Calu3 (cell line): Measurements from ENCODE around the gene ETFA. TPM values are rescaled to one million over a fixed set of nuclear protein-coding genes. Genes with fewer than 3 reads are reported as not detected.

Source experiments
- BruUV-seq: library from RNA; stranded (reverse); fragments of 400-500 nt; replicated peaks from 2 replicates; lab custom pipeline; 2021; lab: Mats Ljungman, UMichigan
- CTCF ChIA-PET: fragments of 300-600 bp; sonication (Branson Sonifier 250); formaldehyde crosslinking; loops from one replicate; lab custom pipeline; 2022; ENCODE audit warnings: antibody characterized with exemption; lab: Charles Lee
- DNase-seq: peaks from one replicate; pipeline ENCODE4 v3.0.0; 2022
- H3K27ac Mint-ChIP-seq: one replicate; pipeline ENCODE4 v1.8.0; 2022; ENCODE audit warnings: mixed read lengths; ENCODE audit not compliant: unreplicated experiment
- H3K27me3 Mint-ChIP-seq: one replicate; pipeline ENCODE4 v1.8.0; 2022; ENCODE audit warnings: mixed read lengths; ENCODE audit not compliant: unreplicated experiment
- H3K36me3 Mint-ChIP-seq: one replicate; pipeline ENCODE4 v1.8.0; 2022; ENCODE audit warnings: mild to moderate bottlenecking, moderate library complexity, mixed read lengths; ENCODE audit not compliant: insufficient read depth, unreplicated experiment
- H3K4me1 Mint-ChIP-seq: one replicate; pipeline ENCODE4 v1.8.0; 2022; ENCODE audit warnings: mild to moderate bottlenecking, low read depth, mixed read lengths; ENCODE audit not compliant: unreplicated experiment
- H3K4me3 Mint-ChIP-seq: one replicate; pipeline ENCODE4 v1.8.0; 2022; ENCODE audit warnings: mild to moderate bottlenecking, low read depth, moderate library complexity, mixed read lengths; ENCODE audit not compliant: unreplicated experiment
- H3K9me3 Mint-ChIP-seq: one replicate; pipeline ENCODE4 v1.8.0; 2022; ENCODE audit warnings: low read depth, mixed read lengths; ENCODE audit not compliant: unreplicated experiment
- intact Hi-C: fragments of 100-400 bp; cut with micrococcal nuclease; formaldehyde crosslinking; loops from one replicate; pipeline ENCODE4 v1.10.0; 2022; ENCODE audit not compliant: unreplicated experiment
- total RNA-seq: library from RNA; stranded (reverse); gene quantifications from 2 replicates; pipeline ENCODE4 v1.2.3, GENCODE V29; 2022
- TF ChIP-seq, protein P1 (sequence below): fragments of 200-600 bp; IDR thresholded peaks from one replicate; pipeline ENCODE4 v1.8.0; 2022; ENCODE audit warnings: antibody characterized with exemption; ENCODE audit not compliant: unreplicated experiment

The ETFA gene
- total RNA-seq, 1 experiment from 2014 or later: 230 TPM

DNA sequence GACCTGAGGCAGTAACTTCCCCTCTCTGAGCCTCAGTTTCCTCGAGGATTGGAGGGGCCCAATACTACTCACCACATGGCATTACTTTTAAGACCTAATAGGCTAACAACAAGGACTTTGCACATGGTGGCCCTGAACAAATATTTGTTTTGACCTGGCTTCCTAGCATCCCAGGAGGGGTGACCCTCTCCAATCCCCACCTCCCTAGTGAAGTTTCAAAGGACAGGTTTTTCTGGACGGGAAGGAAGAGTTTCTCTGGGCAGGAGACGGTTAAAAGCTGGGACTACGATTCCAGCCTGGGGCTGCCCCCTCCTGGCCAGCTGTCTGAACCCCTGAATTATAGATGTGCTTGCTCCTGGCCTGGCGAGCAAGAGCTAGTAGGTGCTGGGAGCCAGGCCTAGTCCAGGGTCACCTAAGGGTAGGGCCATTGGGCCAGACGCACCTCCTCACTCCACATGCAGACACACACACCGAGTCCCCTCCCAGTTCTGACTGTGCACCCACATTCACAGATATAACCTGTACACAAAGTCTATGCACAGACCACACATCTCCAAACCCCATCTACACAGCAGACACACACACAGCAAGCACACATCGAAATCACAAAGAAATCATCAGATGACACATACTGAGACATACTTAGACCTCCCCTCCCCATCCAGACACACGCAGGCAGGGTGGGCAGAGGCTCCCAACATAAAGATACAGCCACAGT, 22.6 kb upstream of the ETFA start:
- H3K27me3 Mint-ChIP-seq: no peaks in the 10 kb centered on the region
- DNase-seq: peak; percentile 50
- H3K9me3 Mint-ChIP-seq: no peaks in the 10 kb centered on the region
- TF ChIP-seq, protein P1, sequence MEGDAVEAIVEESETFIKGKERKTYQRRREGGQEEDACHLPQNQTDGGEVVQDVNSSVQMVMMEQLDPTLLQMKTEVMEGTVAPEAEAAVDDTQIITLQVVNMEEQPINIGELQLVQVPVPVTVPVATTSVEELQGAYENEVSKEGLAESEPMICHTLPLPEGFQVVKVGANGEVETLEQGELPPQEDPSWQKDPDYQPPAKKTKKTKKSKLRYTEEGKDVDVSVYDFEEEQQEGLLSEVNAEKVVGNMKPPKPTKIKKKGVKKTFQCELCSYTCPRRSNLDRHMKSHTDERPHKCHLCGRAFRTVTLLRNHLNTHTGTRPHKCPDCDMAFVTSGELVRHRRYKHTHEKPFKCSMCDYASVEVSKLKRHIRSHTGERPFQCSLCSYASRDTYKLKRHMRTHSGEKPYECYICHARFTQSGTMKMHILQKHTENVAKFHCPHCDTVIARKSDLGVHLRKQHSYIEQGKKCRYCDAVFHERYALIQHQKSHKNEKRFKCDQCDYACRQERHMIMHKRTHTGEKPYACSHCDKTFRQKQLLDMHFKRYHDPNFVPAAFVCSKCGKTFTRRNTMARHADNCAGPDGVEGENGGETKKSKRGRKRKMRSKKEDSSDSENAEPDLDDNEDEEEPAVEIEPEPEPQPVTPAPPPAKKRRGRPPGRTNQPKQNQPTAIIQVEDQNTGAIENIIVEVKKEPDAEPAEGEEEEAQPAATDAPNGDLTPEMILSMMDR: peak; percentile 16
- H3K36me3 Mint-ChIP-seq: peaks cover 41% of the 10 kb centered on the region
- no peak overlapping the region for H3K4me3 Mint-ChIP-seq
- H3K4me1 Mint-ChIP-seq: peaks cover 39% of the 10 kb centered on the region
- CTCF ChIA-PET: interaction anchor here (1.0 to 1.3 kb wide), 2 partner anchors 35 to 98 kb away, joined by 3 to 4 read pairs; no protein-coding TSS in a partner anchor
- intact Hi-C loops: no loop called here
- no TSS peak for BruUV-seq
- no peak overlapping the region for H3K27ac Mint-ChIP-seq

DNA sequence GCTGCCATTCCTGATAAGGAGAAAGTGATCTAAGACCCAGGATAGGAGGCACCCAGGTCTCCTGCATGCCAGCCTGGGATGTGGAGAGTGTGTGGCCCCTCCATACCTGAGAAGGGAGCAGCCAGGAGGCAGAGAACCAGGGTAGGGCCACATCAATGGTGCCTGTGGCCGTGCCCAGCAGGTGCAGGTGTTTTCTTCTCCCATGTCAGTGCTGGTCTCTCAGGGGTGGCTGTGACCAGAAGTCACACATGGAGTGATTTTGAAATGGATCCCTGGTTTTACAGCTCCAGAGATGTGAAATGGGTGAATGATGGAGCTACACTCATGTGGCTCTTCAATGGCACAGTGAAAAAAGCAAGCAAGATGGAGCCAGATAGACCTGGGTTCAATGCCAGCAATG, 22.0 kb upstream of the ETFA start:
- DNase-seq: no peak
- Mint-ChIP-seq H3K36me3 (peaks cover 41% of the 10 kb centered on the region), H3K27ac (no peak overlapping the region), H3K4me3 (no peak overlapping the region), H3K4me1 (peaks cover 33% of the 10 kb centered on the region), H3K27me3 (no peaks in the 10 kb centered on the region), H3K9me3 (no peaks in the 10 kb centered on the region)
- CTCF ChIA-PET: interaction anchor here (1.0 to 1.3 kb wide), 2 partner anchors 35 to 98 kb away, joined by 3 to 4 read pairs; no protein-coding TSS in a partner anchor
- BruUV-seq: no TSS peak
- intact Hi-C loops: no loop called here
- TF ChIP-seq, protein P1: no peak

DNA sequence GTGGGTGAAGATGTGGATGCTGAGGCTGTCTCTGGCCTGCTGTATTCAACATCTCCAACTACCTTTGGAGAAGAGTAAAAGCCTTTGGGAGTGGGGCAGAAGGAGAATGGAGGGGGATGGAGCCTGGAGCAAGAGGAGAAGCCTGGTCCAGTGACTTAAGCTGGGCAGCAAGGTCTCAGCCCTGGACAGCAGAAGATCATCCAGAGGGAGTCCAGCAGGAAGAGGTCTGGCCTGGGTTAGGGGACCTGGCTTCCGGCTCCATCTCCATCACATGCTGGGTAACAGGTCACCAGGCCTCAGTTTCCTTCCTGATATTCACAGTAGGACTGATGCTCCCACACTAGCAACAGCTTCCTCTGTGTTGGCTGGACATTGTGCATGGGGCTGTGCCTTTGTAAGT, 21.5 kb upstream of the ETFA start:
- DNase-seq: no peak
- Mint-ChIP-seq H3K9me3 (no peaks in the 10 kb centered on the region), H3K4me1 (peaks cover 31% of the 10 kb centered on the region), H3K36me3 (peaks cover 41% of the 10 kb centered on the region), H3K27ac (no peak overlapping the region), H3K4me3 (no peak overlapping the region), H3K27me3 (no peaks in the 10 kb centered on the region)
- TF ChIP-seq, protein P1: no peak
- BruUV-seq: no TSS peak
- intact Hi-C loops: no loop called here
- CTCF ChIA-PET: no interaction called here

DNA sequence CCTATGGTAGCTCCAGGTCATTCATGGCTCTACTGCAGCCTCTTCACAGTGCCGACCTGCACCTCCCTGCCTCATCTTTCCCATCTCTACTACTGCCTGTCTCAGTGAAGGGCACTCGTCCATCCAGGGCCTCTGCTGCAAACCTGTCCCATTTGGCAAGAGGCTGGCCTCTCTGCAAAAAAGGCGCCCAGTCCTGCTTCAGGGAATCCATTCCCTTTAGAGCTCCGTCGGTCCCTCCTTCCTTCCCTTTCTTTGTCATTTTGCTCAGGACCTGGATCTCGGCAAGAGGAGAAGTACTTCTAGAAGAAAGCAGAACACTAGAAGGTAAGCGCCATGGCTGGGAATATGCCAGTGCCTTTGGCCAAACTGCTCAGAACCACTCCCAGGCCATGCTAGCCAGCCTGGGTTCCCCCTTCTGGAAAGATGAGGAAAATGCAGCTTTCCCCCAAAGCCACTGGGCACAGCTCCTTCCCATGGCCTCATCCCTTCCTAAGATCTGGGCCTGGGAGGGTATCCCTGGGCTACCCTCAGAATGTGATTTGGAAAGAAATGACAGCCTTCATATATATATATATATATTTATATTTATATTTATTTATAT, 18.9 kb upstream of the ETFA start:
- BruUV-seq: no TSS peak
- Mint-ChIP-seq H3K36me3 (peaks cover 15% of the 10 kb centered on the region), H3K4me1 (peaks cover 21% of the 10 kb centered on the region), H3K27me3 (no peaks in the 10 kb centered on the region), H3K27ac (no peak overlapping the region), H3K4me3 (no peak overlapping the region), H3K9me3 (no peaks in the 10 kb centered on the region)
- TF ChIP-seq, protein P1: peak; percentile 57
- intact Hi-C loops: loop anchor here (1.0 to 2.0 kb wide), 2 partner anchors 96 to 139 kb away; no protein-coding TSS in a partner anchor
- DNase-seq: peak; percentile 70
- CTCF ChIA-PET: interaction anchor here (0.6 to 2.5 kb wide), 11 partner anchors 12 to 520 kb away, joined by 3 to 12 read pairs (median 5); no protein-coding TSS in a partner anchor
